H9 (cell line): Measurements from ENCODE around the gene IER5. TPM values are rescaled to one million over a fixed set of nuclear protein-coding genes. Genes with fewer than 3 reads are reported as not detected.

Source experiments
- DNase-seq: peaks from one replicate; pipeline ENCODE4 v3.0.0-alpha.2; 2017
- H2AFZ ChIP-seq: one replicate; pipeline ENCODE4 v1.6.1; 2013; ENCODE audit warnings: mild to moderate bottlenecking, low read length, control low read depth, moderate library complexity
- H2AK5ac ChIP-seq: 2 replicates; pipeline ENCODE4 v1.6.1; 2013; ENCODE audit warnings: low read length, control low read depth, mixed read lengths; ENCODE audit not compliant: insufficient read length
- H2BK120ac ChIP-seq: one replicate; pipeline ENCODE4 v1.6.1; 2013; ENCODE audit warnings: low read depth, mild to moderate bottlenecking, low read length, control low read depth, inconsistent platforms; ENCODE audit not compliant: poor library complexity, severe bottlenecking
- H2BK12ac ChIP-seq: 2 replicates; pipeline ENCODE4 v1.6.1; 2013; ENCODE audit warnings: low read length, control low read depth, mixed read lengths, low read depth; ENCODE audit not compliant: insufficient read length
- H2BK15ac ChIP-seq: 2 replicates; pipeline ENCODE4 v1.6.1; 2013; ENCODE audit warnings: low read depth, low read length, control low read depth
- H2BK20ac ChIP-seq: one replicate; pipeline ENCODE4 v1.6.1; 2013; ENCODE audit warnings: low read depth, mild to moderate bottlenecking, low read length, control low read depth, inconsistent platforms; ENCODE audit not compliant: poor library complexity, severe bottlenecking
- H2BK5ac ChIP-seq: 2 replicates; pipeline ENCODE4 v1.6.1; 2013; ENCODE audit warnings: low read length, control low read depth, mixed read lengths; ENCODE audit not compliant: insufficient read length
- H3K14ac ChIP-seq: 2 replicates; pipeline ENCODE4 v1.6.1; 2013; ENCODE audit warnings: low read length, control low read depth; ENCODE audit not compliant: insufficient read depth
- H3K18ac ChIP-seq: 2 replicates; pipeline ENCODE4 v1.6.1; 2013; ENCODE audit warnings: low read depth, mild to moderate bottlenecking, mixed read lengths, low read length, control low read depth; ENCODE audit not compliant: insufficient read length
- H3K23ac ChIP-seq: 2 replicates; pipeline ENCODE4 v1.6.1; 2013; ENCODE audit warnings: low read length, control low read depth, mixed read lengths, low read depth; ENCODE audit not compliant: insufficient read length
- H3K23me2 ChIP-seq: 2 replicates; pipeline ENCODE4 v1.6.1; 2013; ENCODE audit warnings: low read depth, mild to moderate bottlenecking, mixed read lengths, low read length, control low read depth; ENCODE audit not compliant: insufficient read length, poor library complexity, severe bottlenecking
- H3K27ac ChIP-seq: 2 replicates; pipeline ENCODE4 v1.5.1; 2013; ENCODE audit warnings: low read length, control low read depth, mixed read lengths, low read depth; ENCODE audit not compliant: insufficient read length
- H3K27me3 ChIP-seq: 2 replicates; pipeline ENCODE4 v1.6.1; 2013; ENCODE audit warnings: low read length, control low read depth, inconsistent platforms; ENCODE audit not compliant: insufficient read depth
- H3K4ac ChIP-seq: 2 replicates; pipeline ENCODE4 v1.6.1; 2013; ENCODE audit warnings: low read depth, mild to moderate bottlenecking, control low read depth, inconsistent platforms, low read length, moderate library complexity
- H3K4me1 ChIP-seq: 2 replicates; pipeline ENCODE4 v1.6.1; 2013; ENCODE audit warnings: low read length, control low read depth, inconsistent platforms; ENCODE audit not compliant: insufficient read depth
- H3K4me2 ChIP-seq: 2 replicates; pipeline ENCODE4 v1.6.1; 2013; ENCODE audit warnings: low read length, control low read depth, mixed read lengths; ENCODE audit not compliant: insufficient read length, insufficient read depth
- H3K56ac ChIP-seq: 2 replicates; pipeline ENCODE4 v1.6.1; 2013; ENCODE audit warnings: low read depth, mild to moderate bottlenecking, mixed read lengths, low read length, control low read depth; ENCODE audit not compliant: insufficient read length
- H3K79me1 ChIP-seq: 2 replicates; pipeline ENCODE4 v1.6.1; 2013; ENCODE audit warnings: low read depth, mild to moderate bottlenecking, moderate library complexity, low read length, control low read depth, inconsistent platforms; ENCODE audit not compliant: insufficient read depth, poor library complexity, severe bottlenecking
- H3K79me2 ChIP-seq: 2 replicates; pipeline ENCODE4 v1.6.1; 2013; ENCODE audit warnings: low read length, control low read depth, inconsistent platforms; ENCODE audit not compliant: insufficient read depth
- H3K9ac ChIP-seq: 2 replicates; pipeline ENCODE4 v1.6.1; 2013; ENCODE audit warnings: low read length, control low read depth, mixed read lengths; ENCODE audit not compliant: insufficient read length; ENCODE audit errors: extremely low read depth
- H3K9me3 ChIP-seq: one replicate; pipeline ENCODE4 v1.6.1; 2013; ENCODE audit warnings: low read depth, low read length, inconsistent platforms; ENCODE audit not compliant: control insufficient read depth
- H3T11ph ChIP-seq: one replicate; pipeline ENCODE4 v1.6.1; 2013; ENCODE audit warnings: mild to moderate bottlenecking, low read length, control low read depth, inconsistent platforms
- H4K20me1 ChIP-seq: one replicate; pipeline ENCODE4 v1.6.1; 2013; ENCODE audit not compliant: control insufficient read depth, insufficient read length, insufficient read depth
- H4K5ac ChIP-seq: 2 replicates; pipeline ENCODE4 v1.6.1; 2013; ENCODE audit warnings: low read depth, mild to moderate bottlenecking, mixed read lengths, low read length, control low read depth; ENCODE audit not compliant: insufficient read length
- H4K8ac ChIP-seq: replicated peaks from 2 replicates; pipeline ENCODE4 v1.6.1; 2013; ENCODE audit warnings: low read length, control low read depth, mixed read lengths, low read depth; ENCODE audit not compliant: insufficient read length
- H4K91ac ChIP-seq: 2 replicates; pipeline ENCODE4 v1.6.1; 2013; ENCODE audit warnings: low read depth, mild to moderate bottlenecking, moderate library complexity, mixed read lengths, low read length, control low read depth; ENCODE audit not compliant: insufficient read length
- H3K27ac Mint-ChIP-seq, 3 experiments: 2 replicates in 2 of 3; 3 replicates in 1 of 3; pipeline ENCODE4 v1.8.0; 2020 to 2021; ENCODE audit warnings: mixed read lengths in 3 of 3, mild to moderate bottlenecking in 1 of 3, moderate library complexity in 1 of 3
- H3K27me3 Mint-ChIP-seq: 2 replicates; pipeline ENCODE4 v1.8.0; 2021; ENCODE audit warnings: low read depth, mild to moderate bottlenecking, moderate library complexity, mixed read lengths
- H3K36me3 Mint-ChIP-seq, 3 experiments: 2 replicates in 2 of 3; 3 replicates in 1 of 3; pipeline ENCODE4 v1.8.0; 2020 to 2021; ENCODE audit warnings: low read depth in 3 of 3, mixed read lengths in 3 of 3; ENCODE audit not compliant: insufficient read depth in 1 of 3
- H3K4me1 Mint-ChIP-seq, 2 experiments: 2 replicates each; pipeline ENCODE4 v1.8.0; 2020; ENCODE audit warnings: mixed read lengths in 2 of 2
- H3K4me3 Mint-ChIP-seq, 2 experiments: 2 replicates in 1 of 2; 3 replicates in 1 of 2; pipeline ENCODE4 v1.8.0; 2020 to 2021; ENCODE audit warnings: mild to moderate bottlenecking in 2 of 2, mixed read lengths in 2 of 2, moderate library complexity in 1 of 2
- H3K9me3 Mint-ChIP-seq, 2 experiments: 2 replicates in 1 of 2; 3 replicates in 1 of 2; pipeline ENCODE4 v1.8.0; 2020; ENCODE audit warnings: mild to moderate bottlenecking in 2 of 2, mixed read lengths in 2 of 2, moderate library complexity in 1 of 2
- CTCF ChIP-seq: fragments of 200-600 bp; sonication (generic); conservative IDR thresholded peaks from 3 replicates; pipeline ENCODE4 v1.8.0; 2021; ENCODE audit warnings: antibody characterized with exemption, mild to moderate bottlenecking
- WGBS: extraction: QIAGEN DNeasy Blood & Tissue Kit; methylation state at CpG from one replicate; pipeline ENCODE4 v1.1.7; 2013; ENCODE audit warnings: missing lambda C conversion rate, low lambda C conversion rate, mixed read lengths; ENCODE audit not compliant: insufficient read length; ENCODE audit errors: extremely low coverage; 5-methylcytosine and 5-hydroxymethylcytosine counted together
- total RNA-seq: library from RNA; stranded (reverse); gene quantifications from 2 replicates; pipeline ENCODE4 v1.2.1, GENCODE V29; 2021

IER5 gene
- total RNA-seq, 1 experiment from 2014 or later = 6.7 TPM

- H3K27me3 Mint-ChIP-seq = peaks cover 20% of the 10 kb centered on the region
- peaks cover 0 to 2% of the 10 kb centered on the region in 2 experiments; a peak in 1 of 5 replicates for H3K9me3 Mint-ChIP-seq
- H3K23ac ChIP-seq = no peak overlapping the region
- H3K4me1 Mint-ChIP-seq = peaks cover 17 to 33% of the 10 kb centered on the region in 2 experiments
- no peak overlapping the region for H2BK20ac ChIP-seq
- H2BK12ac ChIP-seq = no peak overlapping the region
- no peak overlapping the region for H4K8ac ChIP-seq
- H4K5ac ChIP-seq = no peak overlapping the region
- no peak overlapping the region for H2BK5ac ChIP-seq
- no peak overlapping the region for H3K27ac Mint-ChIP-seq
- no peak overlapping the region for H3K4me2 ChIP-seq
- no peak overlapping the region for H3K18ac ChIP-seq
- no peaks in the 10 kb centered on the region for H3K27me3 ChIP-seq
- H3K36me3 Mint-ChIP-seq = no peaks in the 10 kb centered on the region
- no peak overlapping the region for H3T11ph ChIP-seq
- no peaks in the 10 kb centered on the region for H3K79me2 ChIP-seq
- H4K91ac ChIP-seq = no peak overlapping the region
- no peak overlapping the region for H2BK120ac ChIP-seq
- WGBS = no CpG with 5 or more reads among the region's 5 CpGs
- H3K4me3 Mint-ChIP-seq = no peak overlapping the region
- no peak overlapping the region for H3K56ac ChIP-seq
- no peak for DNase-seq
- H3K9ac ChIP-seq = no peak overlapping the region
- H3K4me1 ChIP-seq = no peaks in the 10 kb centered on the region; the same call in 1 of the 2 replicates
- H4K20me1 ChIP-seq = no peaks in the 10 kb centered on the region
- no peak overlapping the region for H2AK5ac ChIP-seq
- no peak overlapping the region for H2BK15ac ChIP-seq
- peaks cover 3% of the 10 kb centered on the region for H3K23me2 ChIP-seq
- H3K9me3 ChIP-seq = no peaks in the 10 kb centered on the region
- no peak overlapping the region for H3K27ac ChIP-seq
- TF ChIP-seq CTCF = no peak
- H3K79me1 ChIP-seq = no peaks in the 10 kb centered on the region
- H3K4ac ChIP-seq = no peak overlapping the region
- no peak overlapping the region for H3K14ac ChIP-seq
- H2AFZ ChIP-seq = no peak overlapping the region
Measured at GRCh38 chr1:181139631-181140061, 51.1 kb downstream of the IER5 start.
